GM18907 (cell line): ENCODE results near the gene APOL2.
"Not testable (repeated sequence)": the region's sequence is repeated elsewhere in the genome, so short reads cannot be mapped to it uniquely, and the experiment has no call there.

ENCODE experiments used
- ATAC-seq: cut with Tn5 transposase; IDR thresholded peaks from one replicate; pipeline ENCODE4 v1.9.1; 2021; ENCODE audit warnings: mild to moderate bottlenecking, moderate library complexity; ENCODE audit not compliant: unreplicated experiment

Gene APOL2

GRCh38 chr22:36201630-36202319 is 37.6 kb downstream of the APOL2 start, which contains the start of gene APOL4:
TSS of gene APOL4 (minus strand) at chr22:36201809. CDS start at chr22:36201734, 75 bp downstream.
- ATAC-seq: no peak

DNA sequence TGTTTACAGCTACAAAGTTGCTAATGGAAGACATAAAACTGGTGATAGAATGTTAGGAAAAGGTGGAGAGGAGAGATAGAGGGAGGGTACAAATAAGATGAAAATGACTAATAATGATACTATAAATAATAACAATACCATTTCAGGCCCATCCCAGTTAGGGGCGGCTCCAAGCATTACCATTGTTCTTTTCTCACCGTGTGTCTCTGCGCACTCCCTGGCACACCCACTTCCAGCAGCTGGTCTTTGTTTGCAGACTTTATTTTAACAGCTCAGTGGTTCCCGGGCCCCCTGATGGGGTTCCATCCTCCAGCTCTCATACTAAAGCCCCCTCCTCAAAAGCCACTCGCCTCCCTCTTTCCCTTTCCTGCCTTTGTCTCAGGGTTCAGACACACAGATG is 38.3 kb downstream of the APOL2 start:
- not testable (repeated sequence) for ATAC-seq

DNA sequence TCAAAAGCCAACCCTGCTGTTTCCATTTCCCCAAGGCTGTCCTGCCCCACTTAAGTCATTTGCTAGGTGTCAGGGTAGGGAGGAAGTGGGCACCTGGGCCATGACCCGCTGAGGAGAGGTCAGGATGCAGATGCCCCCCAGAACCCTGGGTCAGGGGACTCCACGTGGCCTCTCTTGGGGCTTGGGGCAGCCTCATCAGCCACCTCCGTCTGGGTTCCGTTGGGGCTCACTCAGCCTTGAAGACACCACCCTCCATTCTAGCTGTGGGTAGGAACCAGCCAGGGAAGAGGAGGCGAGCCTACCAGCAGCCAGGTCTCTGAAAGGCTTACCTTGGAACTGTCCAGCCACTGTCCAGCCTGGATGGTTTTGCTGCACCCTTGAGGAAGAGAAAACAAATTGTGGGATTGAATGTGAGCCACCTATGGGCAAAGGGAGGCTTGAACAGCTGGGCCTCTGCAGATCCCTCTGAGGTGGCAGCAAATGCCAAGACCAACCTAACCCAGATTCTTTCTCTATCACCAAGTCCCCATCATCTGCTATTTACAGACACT is 40.3 kb downstream of the APOL2 start:
- no peak for ATAC-seq

DNA sequence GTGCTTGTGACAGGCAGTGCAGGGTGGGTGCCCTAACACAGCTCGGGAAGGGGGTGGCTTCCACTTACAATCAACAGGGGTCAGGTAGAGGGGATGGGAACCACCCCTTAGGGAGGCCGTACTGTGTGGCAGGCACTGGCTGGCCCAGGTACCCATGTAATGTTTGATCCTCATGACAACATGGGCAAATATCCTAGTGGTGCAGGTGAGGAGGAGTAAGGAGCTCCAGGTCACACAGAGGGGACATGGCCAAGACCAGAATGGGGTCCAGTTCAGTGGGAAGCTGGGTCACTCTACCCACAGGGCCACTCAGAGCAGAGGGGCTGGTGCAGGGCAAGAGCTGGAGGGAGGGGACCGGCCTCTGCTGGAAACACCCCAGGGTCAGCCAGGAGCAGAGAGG is 40.8 kb downstream of the APOL2 start:
- no peak for ATAC-seq

- no peak for ATAC-seq
Observed at GRCh38 chr22:36197514-36198146, 41.7 kb downstream of the APOL2 start.

GRCh38 chr22:36197065-36197440 is 42.3 kb downstream of the APOL2 start:
- no peak for ATAC-seq

DNA sequence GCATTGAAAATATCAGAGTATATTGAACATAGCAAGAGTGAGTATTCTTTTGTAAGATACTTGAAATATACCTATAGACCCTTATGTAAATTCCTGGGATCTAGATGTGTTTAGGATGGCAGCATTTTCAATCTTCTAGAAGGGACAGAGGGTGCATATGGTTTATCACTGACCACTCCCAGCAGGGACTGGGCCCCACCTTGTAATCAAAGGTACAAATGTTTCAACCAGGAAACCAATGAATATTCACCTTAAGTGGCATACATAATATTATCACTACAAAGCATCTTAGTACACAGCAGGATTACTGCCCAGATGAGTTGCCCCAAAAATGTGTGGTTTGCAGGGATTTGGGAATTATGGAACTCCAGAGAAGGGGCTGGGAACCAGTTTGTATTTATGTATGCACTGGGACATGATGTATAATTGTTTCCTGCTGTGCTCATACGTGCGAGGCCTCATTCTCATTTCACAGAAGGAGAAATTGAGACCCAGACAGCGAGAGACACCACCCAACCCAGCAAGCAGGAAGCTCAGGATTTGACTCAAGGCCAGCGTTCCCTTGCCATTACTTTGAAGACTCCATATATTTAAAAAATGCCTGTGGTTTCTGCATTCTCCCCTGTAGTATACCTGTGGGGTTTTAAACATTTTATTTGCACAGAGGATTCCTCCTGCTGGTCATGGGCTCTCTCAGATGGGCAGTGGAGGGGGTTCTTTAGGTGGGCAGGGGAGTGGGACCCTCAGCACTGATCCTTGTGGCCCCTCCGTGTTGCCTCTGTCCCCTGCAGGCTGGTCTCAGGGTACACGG is 42.9 kb downstream of the APOL2 start:
- no peak for ATAC-seq

- no peak for ATAC-seq
Observed at GRCh38 chr22:36194971-36195370, 44.4 kb downstream of the APOL2 start.

DNA sequence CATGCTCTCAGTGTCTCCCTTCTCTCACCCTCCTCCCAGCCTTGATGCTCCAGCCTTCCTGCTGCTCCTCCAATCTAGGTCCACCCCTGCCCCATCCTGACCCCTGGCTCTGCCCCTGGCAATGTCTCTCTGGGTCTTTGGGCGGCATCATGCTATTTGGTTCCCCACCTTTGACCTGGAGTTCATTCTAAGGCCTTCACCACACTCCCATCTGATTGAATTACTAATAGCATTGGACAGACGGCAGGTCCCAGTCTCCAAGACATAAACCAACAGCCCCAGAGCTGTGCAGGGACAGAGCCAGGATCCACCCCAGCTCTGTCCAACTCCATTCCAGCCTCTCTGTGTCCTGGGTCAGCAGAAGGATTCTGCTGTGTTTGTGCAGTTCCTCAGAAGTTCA is 44.9 kb downstream of the APOL2 start:
- no peak for ATAC-seq

GRCh38 chr22:36193577-36193976 is 45.8 kb downstream of the APOL2 start:
- ATAC-seq: no peak

DNA sequence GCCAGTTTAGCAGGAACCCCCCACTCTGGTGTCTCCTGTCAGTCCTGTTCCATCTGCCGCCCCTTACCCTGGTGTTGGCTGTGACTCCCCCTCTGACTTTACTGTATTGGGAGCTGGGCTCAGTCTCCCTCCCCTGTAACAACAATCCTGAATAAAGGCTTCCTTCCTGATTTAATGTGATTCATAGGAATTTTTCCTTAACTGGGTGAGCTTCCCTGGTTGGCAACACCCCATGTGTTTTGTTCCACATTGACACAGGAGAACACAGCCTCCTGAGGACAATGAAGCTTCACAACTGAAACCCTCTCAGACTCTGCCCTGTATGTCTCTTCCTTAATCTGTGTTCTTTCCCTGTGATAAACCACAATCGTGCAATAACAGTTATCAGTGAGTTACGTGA is 46.2 kb downstream of the APOL2 start:
- ATAC-seq: no peak

DNA sequence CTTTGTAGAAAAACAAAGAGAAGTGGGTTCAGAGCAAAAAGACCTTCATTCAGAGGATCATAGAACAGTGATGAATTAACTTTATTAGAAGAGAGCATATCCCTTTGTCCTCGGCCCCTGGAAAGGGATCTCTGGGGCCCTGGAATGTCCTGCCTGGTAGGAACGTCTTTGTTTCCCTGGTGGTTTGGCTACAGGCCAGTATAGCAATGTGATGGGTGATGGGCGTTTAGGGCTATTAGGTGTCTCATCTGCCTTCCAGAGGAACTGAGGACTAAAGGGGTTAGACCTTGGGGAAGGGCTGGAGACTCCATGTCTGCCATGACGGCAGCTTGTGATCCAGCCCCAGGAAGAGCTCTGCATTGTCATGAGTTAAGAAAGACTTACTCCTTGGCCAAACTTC is 46.8 kb downstream of the APOL2 start:
- ATAC-seq: no peak

GRCh38 chr22:36191106-36191836 is 48.1 kb downstream of the APOL2 start:
- no peak for ATAC-seq

DNA sequence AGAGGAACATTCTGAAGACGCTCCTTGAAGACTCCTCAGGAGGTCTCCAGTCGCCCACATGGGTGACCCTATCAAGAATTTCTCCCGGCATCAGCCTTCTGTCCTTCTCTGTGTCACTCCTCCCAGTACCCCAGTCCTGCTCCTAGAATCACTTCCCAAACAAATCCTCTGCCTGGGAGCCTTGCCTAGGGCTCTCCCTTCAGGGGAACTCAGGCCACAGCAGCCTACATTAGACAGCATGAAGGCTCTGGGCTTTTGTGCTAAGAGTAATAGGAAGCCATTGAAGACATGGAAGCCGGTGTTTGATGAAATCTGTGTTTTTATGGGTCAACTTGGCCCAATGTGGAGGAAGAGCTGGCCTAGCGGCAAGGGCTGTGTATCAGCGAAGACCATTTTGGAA is 51.5 kb downstream of the APOL2 start:
- ATAC-seq: not testable (repeated sequence)

DNA sequence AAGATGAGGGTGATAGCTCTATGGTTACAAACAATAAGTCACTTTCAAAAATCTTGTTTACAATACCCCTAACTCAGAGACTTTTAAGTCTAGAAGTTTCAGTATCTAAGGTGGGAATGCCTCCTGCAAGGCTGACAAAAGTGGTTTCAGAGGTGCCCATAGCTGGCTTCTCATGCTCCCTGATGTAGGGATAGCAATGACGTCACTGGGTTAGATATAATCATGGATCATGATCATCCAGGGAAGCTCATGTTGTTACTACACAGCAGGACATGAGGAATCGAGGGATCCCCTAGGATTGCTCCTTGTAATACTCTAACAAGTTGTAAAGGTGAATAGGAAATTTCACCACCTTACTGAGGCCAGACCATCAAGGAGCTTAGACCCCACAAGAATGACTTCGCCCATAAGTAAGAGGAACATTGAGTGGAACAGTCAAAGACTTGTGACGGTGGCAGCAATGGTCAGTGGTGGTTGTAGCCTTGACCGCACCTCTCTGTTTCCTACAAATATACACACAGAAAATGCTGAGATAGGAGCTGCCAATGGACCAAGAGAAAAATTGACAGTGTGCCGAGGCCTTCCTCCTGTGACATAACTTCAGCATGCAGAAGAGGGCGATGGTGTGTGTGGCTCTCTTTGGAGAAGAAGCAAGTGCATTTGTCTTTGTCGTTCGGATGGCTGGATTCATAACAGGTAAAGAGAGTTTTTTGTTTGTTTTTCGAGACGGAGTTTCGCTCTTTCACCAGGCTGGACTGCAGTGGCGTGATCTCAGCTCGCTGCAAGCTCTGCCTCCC is 53.3 kb downstream of the APOL2 start:
- no peak for ATAC-seq

- no peak for ATAC-seq
Observed at GRCh38 chr22:36184433-36185025, 54.8 kb downstream of the APOL2 start.

DNA sequence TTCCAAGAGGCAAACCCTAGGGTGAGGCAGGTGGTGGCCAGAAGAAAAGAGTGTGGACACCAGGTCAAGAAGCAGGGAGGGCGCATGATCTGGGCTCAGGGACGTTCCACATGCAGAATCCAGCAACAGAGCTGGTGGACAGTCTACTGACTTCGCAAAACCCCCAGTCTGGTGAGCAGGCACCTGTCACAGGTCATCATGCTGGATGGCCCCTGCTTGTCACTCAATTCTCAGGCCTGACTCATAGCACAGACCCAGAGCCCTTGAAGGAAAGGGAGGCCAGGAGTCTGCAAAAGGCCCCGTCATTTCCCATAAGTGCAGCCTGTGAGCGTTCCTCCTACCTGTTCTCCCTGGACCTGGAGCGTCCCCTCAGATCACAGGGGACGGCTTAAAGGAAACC is 55.9 kb downstream of the APOL2 start:
- no peak for ATAC-seq

- ATAC-seq: no peak
Observed at GRCh38 chr22:36182857-36183256, 56.5 kb downstream of the APOL2 start.

DNA sequence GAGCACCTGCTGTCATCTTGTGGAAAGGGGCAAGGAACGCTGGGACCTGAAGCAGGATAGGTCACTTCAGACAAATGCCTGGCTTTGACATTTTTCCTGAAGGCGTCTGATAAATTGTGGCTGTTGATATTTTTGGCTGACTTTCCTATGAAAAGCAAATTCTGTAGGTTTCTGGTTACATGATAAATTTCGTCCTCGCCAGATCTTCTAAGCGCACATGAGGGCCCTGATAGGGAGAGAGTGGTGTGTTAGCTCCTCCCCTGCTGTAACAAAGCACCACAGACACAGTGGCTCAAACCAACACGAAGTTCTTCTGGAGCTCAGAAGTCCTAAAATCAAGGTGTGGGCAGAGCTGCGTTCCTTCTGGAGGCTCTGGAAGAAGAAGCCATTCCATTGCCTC is 57.3 kb downstream of the APOL2 start:
- ATAC-seq: no peak

DNA sequence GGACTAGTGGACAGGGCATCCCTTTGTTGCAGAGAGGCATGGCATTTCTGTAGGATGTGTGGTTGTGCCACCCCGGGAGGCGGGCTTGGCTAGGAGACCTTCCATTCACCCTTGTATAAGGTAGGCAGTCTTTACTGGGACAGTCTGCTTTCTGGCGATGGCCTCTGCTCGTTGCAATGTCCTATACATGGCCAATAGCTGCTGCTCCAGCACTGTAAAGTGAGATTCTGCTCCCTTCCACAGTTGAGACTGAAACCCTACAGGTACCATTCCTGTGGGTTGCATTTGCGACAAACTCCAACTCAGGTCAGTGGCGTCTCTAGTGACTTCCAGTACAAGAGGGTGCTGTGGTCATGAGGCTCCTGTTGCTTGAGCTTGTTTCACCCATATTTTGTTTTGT is 58.4 kb downstream of the APOL2 start:
- ATAC-seq: no peak
